HCT116 (cell line): ENCODE results near the gene NT5C2. TPM values are rescaled to one million over a fixed set of nuclear protein-coding genes. Genes with fewer than 3 reads are reported as not detected.

Experiments
- ATAC-seq: fragments of 200-7000 bp; cut with Tn5 transposase; 2 replicates; pipeline ENCODE4 v1.9.1; 2020; ENCODE audit warnings: mild to moderate bottlenecking, moderate library complexity
- BruUV-seq: library from RNA; stranded (reverse); fragments of 400-500 nt; replicated peaks from 2 replicates; lab custom pipeline; 2021; lab: Mats Ljungman, UMichigan
- CTCF ChIA-PET: fragments of 300-600 bp; sonication (Branson Sonifier 250); formaldehyde crosslinking; loops from one replicate; lab custom pipeline; 2021; ENCODE audit warnings: antibody characterized with exemption; lab: Charles Lee
- POLR2A ChIA-PET: fragments of 300-600, 350-600 bp; sonication (Branson Sonifier 250); formaldehyde crosslinking; loops from one replicate; lab custom pipeline; 2021; ENCODE audit warnings: antibody characterized with exemption; lab: Charles Lee
- RAD21 ChIA-PET, 2 experiments: fragments of 300-600 bp; sonication (Branson Sonifier 250); formaldehyde crosslinking; loops; one replicate each; lab custom pipeline; 2023; ENCODE audit warnings: low total read pairs in 2 of 2; ENCODE audit not compliant: uncharacterized antibody in 2 of 2, unreplicated experiment in 2 of 2, low non-redundant PET in 1 of 2; lab: Charles Lee
- DNase-seq: peaks from one replicate; pipeline ENCODE4 v3.0.0-alpha.2; 2010; ENCODE audit warnings: low read depth, low spot score
- H2AFZ ChIP-seq: fragments of 200-600 bp; shearing (Covaris generic), sonication (generic); 2 replicates; pipeline ENCODE4 v1.6.1; 2017; ENCODE audit warnings: low read depth, mixed run types, mixed read lengths, antibody characterized with exemption, low read length; ENCODE audit not compliant: poor library complexity, severe bottlenecking
- H3K27ac ChIP-seq: 2 replicates; pipeline ENCODE4 v1.5.1; 2012; ENCODE audit warnings: low read depth, low read length
- H3K27me3 ChIP-seq: fragments of 200-600 bp; sonication (generic); 2 replicates; pipeline ENCODE4 v1.6.1; 2016; ENCODE audit warnings: mixed run types, low read length, mixed read lengths; ENCODE audit not compliant: insufficient read depth
- H3K36me3 ChIP-seq, 2 experiments: fragments of 200-500 bp in 1 of 2; fragments of 200-600 bp in 1 of 2; sonication (Bioruptor generic) in 1 of 2; sonication (generic) in 1 of 2; 2 replicates each; pipeline versions ENCODE4 v1.5.1 to v1.6.1; 2014 to 2016; ENCODE audit warnings: low read length in 2 of 2, inconsistent platforms in 1 of 2, mixed read lengths in 1 of 2, mixed run types in 1 of 2; ENCODE audit not compliant: insufficient read depth in 2 of 2, control insufficient read depth in 1 of 2
- H3K4me1 ChIP-seq, 2 experiments: fragments of 200-600 bp in 1 of 2; sonication (generic) in 1 of 2; 2 replicates each; pipeline versions ENCODE4 v1.5.1 to v1.6.1; 2012 to 2017; ENCODE audit warnings: low read length in 2 of 2, inconsistent platforms in 1 of 2, mild to moderate bottlenecking in 1 of 2, mixed read lengths in 1 of 2, mixed run types in 1 of 2, moderate library complexity in 1 of 2; ENCODE audit not compliant: insufficient read depth in 2 of 2, control insufficient read depth in 1 of 2
- H3K4me2 ChIP-seq: fragments of 200-600 bp; sonication (generic); 2 replicates; pipeline ENCODE4 v1.6.1; 2017; ENCODE audit warnings: mixed run types, low read length, mixed read lengths
- H3K4me3 ChIP-seq, 2 experiments: fragments of 200-600 bp in 1 of 2; sonication (generic) in 1 of 2; replicated peaks in 1 of 2; 2 replicates each; pipeline ENCODE4 v1.5.1; 2011 to 2016; ENCODE audit warnings: low read length in 2 of 2, control low read depth in 1 of 2, low read depth in 1 of 2, mild to moderate bottlenecking in 1 of 2, mixed read lengths in 1 of 2, mixed run types in 1 of 2
- H3K79me2 ChIP-seq: fragments of 200-600 bp; sonication (generic); 2 replicates; pipeline ENCODE4 v1.6.1; 2017; ENCODE audit warnings: mild to moderate bottlenecking, mixed run types, low read length, moderate library complexity, mixed read lengths; ENCODE audit not compliant: insufficient read depth
- H3K9ac ChIP-seq: fragments of 200-600 bp; sonication (generic); 2 replicates; pipeline ENCODE4 v1.6.1; 2016; ENCODE audit warnings: low read length, mixed read lengths
- H3K9me2 ChIP-seq: fragments of 200-600 bp; sonication (generic), shearing (Covaris generic); 2 replicates; pipeline ENCODE4 v1.6.1; 2017; ENCODE audit warnings: mixed run types, mild to moderate bottlenecking, moderate library complexity; ENCODE audit not compliant: insufficient read depth
- H3K9me3 ChIP-seq, 2 experiments: fragments of 200-500 bp in 1 of 2; fragments of 200-600 bp in 1 of 2; sonication (Bioruptor generic) in 1 of 2; sonication (generic) in 1 of 2; 2 replicates each; pipeline ENCODE4 v1.6.1; 2014 to 2017; ENCODE audit warnings: low read length in 2 of 2, mixed read lengths in 2 of 2, inconsistent platforms in 1 of 2, low read depth in 1 of 2, mild to moderate bottlenecking in 1 of 2, mixed run types in 1 of 2, moderate library complexity in 1 of 2; ENCODE audit not compliant: control insufficient read depth in 1 of 2, insufficient read depth in 1 of 2
- H4K20me1 ChIP-seq: fragments of 200-600 bp; sonication (generic), shearing (Covaris generic); 2 replicates; pipeline ENCODE4 v1.6.1; 2017; ENCODE audit warnings: mixed run types, mild to moderate bottlenecking, moderate library complexity; ENCODE audit not compliant: insufficient read depth
- CEBPB ChIP-seq: IDR thresholded peaks from 2 replicates; pipeline ENCODE4 v1.6.1; 2012; ENCODE audit warnings: low read depth
- EZH2 ChIP-seq: fragments of 200-600 bp; sonication (generic); IDR thresholded peaks from 2 replicates; pipeline ENCODE4 v1.6.1; 2017; ENCODE audit warnings: antibody characterized with exemption, mixed run types
- EZH2phosphoT487 ChIP-seq: fragments of 200-600 bp; IDR thresholded peaks from 2 replicates; pipeline ENCODE4 v1.6.1; 2018; ENCODE audit warnings: antibody characterized with exemption, borderline replicate concordance
- POLR2A ChIP-seq: IDR thresholded peaks from 2 replicates; pipeline ENCODE4 v1.7.0; 2011; ENCODE audit warnings: borderline replicate concordance; ENCODE audit not compliant: insufficient read depth, insufficient read length; ENCODE audit errors: extremely low read depth
- POLR2AphosphoS5 ChIP-seq: IDR thresholded peaks from 2 replicates; pipeline ENCODE4 v1.6.1; 2011; ENCODE audit warnings: mild to moderate bottlenecking, low read depth, low read length, moderate library complexity
- RAD21 ChIP-seq: IDR thresholded peaks from 2 replicates; pipeline ENCODE4 v1.6.1; 2012; ENCODE audit warnings: low read depth, mild to moderate bottlenecking
- SP1 ChIP-seq: IDR thresholded peaks from 2 replicates; pipeline ENCODE4 v1.6.1; 2012; ENCODE audit warnings: low read depth
- SRF ChIP-seq: IDR thresholded peaks from 2 replicates; pipeline ENCODE4 v1.6.1; 2012; ENCODE audit warnings: low read depth
- TCF7L2 ChIP-seq: IDR thresholded peaks from 2 replicates; pipeline ENCODE4 v1.7.0; 2011; ENCODE audit warnings: borderline replicate concordance, inconsistent platforms; ENCODE audit not compliant: insufficient read depth, insufficient read length; ENCODE audit errors: extremely low read depth
- YY1 ChIP-seq: IDR thresholded peaks from 2 replicates; pipeline ENCODE4 v1.6.1; 2011; ENCODE audit warnings: low read length, low read depth, moderate library complexity, mild to moderate bottlenecking; ENCODE audit not compliant: insufficient replicate concordance; ENCODE audit errors: extremely low read depth
- ZNF274 ChIP-seq: fragments of 200-500 bp; sonication (Bioruptor generic); IDR thresholded peaks from 2 replicates; pipeline ENCODE4 v1.6.1; 2014; ENCODE audit warnings: mild to moderate bottlenecking, low read depth, low read length, inconsistent platforms
- intact Hi-C: fragments of 100-400 bp; cut with micrococcal nuclease; formaldehyde crosslinking; loops from 2 replicates; pipeline ENCODE4 v1.10.0; 2022
- total RNA-seq: library from RNA; stranded (reverse); gene quantifications from one replicate; pipeline ENCODE4 v1.2.1, GENCODE V29; 2021; ENCODE audit not compliant: unreplicated experiment
- TF ChIP-seq, protein P1 (sequence below): IDR thresholded peaks from 2 replicates; pipeline ENCODE4 v1.6.1; 2012; ENCODE audit warnings: low read depth
- TF ChIP-seq, protein P2 (sequence below): IDR thresholded peaks from 2 replicates; pipeline ENCODE4 v1.6.1; 2012
- TF ChIP-seq, protein P3 (sequence below): IDR thresholded peaks from 2 replicates; pipeline ENCODE4 v1.6.1; 2012

Gene NT5C2
- total RNA-seq, 1 experiment from 2014 or later = 63.0 TPM

DNA sequence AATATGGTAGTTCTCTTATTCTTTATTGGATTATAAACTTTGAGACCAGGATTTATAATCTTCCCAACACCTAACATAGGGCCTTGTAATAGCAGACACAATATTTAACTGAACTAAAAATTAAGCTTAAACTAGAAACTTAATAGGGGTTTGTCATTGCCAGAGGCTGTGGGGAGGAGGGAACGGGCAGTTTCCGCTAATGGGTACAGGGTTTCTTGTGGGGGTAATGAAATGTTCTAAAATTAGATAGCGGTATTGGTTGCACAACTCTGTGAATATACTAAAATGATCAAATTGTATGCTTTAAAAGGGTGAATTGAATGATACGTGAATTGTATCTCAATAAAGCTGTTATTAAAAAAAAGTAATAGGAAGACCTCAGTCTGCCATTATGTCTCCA lies 45.4 kb downstream of the NT5C2 start (continued):
- TF ChIP-seq, protein P1, sequence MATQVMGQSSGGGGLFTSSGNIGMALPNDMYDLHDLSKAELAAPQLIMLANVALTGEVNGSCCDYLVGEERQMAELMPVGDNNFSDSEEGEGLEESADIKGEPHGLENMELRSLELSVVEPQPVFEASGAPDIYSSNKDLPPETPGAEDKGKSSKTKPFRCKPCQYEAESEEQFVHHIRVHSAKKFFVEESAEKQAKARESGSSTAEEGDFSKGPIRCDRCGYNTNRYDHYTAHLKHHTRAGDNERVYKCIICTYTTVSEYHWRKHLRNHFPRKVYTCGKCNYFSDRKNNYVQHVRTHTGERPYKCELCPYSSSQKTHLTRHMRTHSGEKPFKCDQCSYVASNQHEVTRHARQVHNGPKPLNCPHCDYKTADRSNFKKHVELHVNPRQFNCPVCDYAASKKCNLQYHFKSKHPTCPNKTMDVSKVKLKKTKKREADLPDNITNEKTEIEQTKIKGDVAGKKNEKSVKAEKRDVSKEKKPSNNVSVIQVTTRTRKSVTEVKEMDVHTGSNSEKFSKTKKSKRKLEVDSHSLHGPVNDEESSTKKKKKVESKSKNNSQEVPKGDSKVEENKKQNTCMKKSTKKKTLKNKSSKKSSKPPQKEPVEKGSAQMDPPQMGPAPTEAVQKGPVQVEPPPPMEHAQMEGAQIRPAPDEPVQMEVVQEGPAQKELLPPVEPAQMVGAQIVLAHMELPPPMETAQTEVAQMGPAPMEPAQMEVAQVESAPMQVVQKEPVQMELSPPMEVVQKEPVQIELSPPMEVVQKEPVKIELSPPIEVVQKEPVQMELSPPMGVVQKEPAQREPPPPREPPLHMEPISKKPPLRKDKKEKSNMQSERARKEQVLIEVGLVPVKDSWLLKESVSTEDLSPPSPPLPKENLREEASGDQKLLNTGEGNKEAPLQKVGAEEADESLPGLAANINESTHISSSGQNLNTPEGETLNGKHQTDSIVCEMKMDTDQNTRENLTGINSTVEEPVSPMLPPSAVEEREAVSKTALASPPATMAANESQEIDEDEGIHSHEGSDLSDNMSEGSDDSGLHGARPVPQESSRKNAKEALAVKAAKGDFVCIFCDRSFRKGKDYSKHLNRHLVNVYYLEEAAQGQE = no peak
- TF ChIP-seq ZNF274 = no peak
- no peak for TF ChIP-seq EZH2phosphoT487
- no peak for TF ChIP-seq POLR2A
- TF ChIP-seq, protein P2, sequence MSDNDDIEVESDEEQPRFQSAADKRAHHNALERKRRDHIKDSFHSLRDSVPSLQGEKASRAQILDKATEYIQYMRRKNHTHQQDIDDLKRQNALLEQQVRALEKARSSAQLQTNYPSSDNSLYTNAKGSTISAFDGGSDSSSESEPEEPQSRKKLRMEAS = no peak
- TF ChIP-seq CEBPB = no peak
- TF ChIP-seq, protein P3, sequence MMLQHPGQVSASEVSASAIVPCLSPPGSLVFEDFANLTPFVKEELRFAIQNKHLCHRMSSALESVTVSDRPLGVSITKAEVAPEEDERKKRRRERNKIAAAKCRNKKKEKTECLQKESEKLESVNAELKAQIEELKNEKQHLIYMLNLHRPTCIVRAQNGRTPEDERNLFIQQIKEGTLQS = no peak
- no peak for TF ChIP-seq YY1

DNA sequence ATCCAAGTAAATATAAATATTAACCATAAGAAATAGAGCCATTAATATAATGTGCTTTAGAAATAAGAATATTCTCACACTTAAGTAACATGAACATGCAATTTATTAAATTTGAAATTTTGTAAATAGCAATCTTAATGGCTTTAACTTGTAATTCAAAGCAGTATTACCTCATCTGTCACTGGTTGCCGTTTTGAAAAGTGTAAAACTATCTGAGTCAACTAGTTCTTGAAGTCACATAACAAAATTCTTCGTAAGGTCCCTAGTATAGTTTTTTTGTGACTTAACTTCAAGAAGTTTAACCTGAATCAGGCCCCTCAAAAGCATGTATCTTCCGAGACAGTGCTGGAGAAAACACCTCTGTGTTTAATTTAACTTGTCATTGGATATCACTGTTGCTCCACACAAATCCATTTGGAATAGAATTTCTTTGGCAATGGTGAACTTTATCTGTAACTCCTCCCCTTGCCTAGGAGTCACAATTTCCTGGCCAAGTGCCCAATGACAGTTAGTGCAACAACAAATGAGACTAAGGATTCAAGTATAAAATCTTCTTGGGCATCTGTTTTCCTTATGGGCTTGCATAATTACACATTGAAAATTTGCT lies 47.1 kb downstream of the NT5C2 start:
- H3K27me3 ChIP-seq = no peaks in the 10 kb centered on the region
- peaks cover 8 to 15% of the 10 kb centered on the region in 2 experiments for H3K4me1 ChIP-seq
- no peak overlapping the region for H3K9ac ChIP-seq
- POLR2A ChIA-PET = no interaction called here
- intact Hi-C loops = no loop called here
- no peaks in the 10 kb centered on the region for H3K9me3 ChIP-seq
- H3K4me2 ChIP-seq = no peak overlapping the region; the same call in 1 of the 2 replicates
- H3K9me2 ChIP-seq = no peaks in the 10 kb centered on the region
- no TSS peak for BruUV-seq
- DNase-seq (peak; percentile 51), ATAC-seq (no peak)
- no peak overlapping the region for H3K27ac ChIP-seq
- H2AFZ ChIP-seq = no peak overlapping the region
- RAD21 ChIA-PET = no interaction called here
- H3K4me3 ChIP-seq = no peak overlapping the region
- H3K79me2 ChIP-seq = peaks cover 64% of the 10 kb centered on the region
- no peaks in the 10 kb centered on the region for H3K36me3 ChIP-seq
- peaks cover 15% of the 10 kb centered on the region for H4K20me1 ChIP-seq
- CTCF ChIA-PET = no interaction called here
- TF ChIP-seq, protein P2 = no peak
- TF ChIP-seq ZNF274 (no peak), TCF7L2 (no peak), RAD21 (0 out of 2 replicates have a peak, but pooled peaks have one; percentile 15), SP1 (peak; percentile 26; the same call in 1 of the 2 replicates), POLR2AphosphoS5 (peak; percentile 21; the same call in 1 of the 2 replicates), YY1 (no peak), EZH2 (no peak), CEBPB (peak; percentile 48), POLR2A (no peak), SRF (0 out of 2 replicates have a peak, but pooled peaks have one; percentile 31)
- TF ChIP-seq, protein P1 = no peak
- TF ChIP-seq, protein P3 = no peak
